GM23338 (cell line): ENCODE results near the gene DNAJC6. TPM values are rescaled to one million over a fixed set of nuclear protein-coding genes. Genes with fewer than 3 reads are reported as not detected.

Source experiments
- ATAC-seq: fragments of 200-7000 bp; cut with Tn5 transposase; 3 replicates; pipeline ENCODE4 v1.9.1; 2020
- DNase-seq: peaks from one replicate; pipeline ENCODE4 v3.0.0-alpha.2; 2015; ENCODE audit warnings: low spot score
- H2AFZ ChIP-seq: fragments of 200-600 bp; sonication (generic); 2 replicates; pipeline ENCODE4 v1.8.0; 2016; ENCODE audit warnings: antibody characterized with exemption, mild to moderate bottlenecking, moderate library complexity
- H3F3A ChIP-seq: fragments of 200-600 bp; sonication (generic); replicated peaks from 2 replicates; pipeline ENCODE4 v1.8.0; 2017; ENCODE audit warnings: antibody characterized with exemption, mixed run types, low read depth
- H3K27ac ChIP-seq: fragments of 200-600 bp; sonication (generic); 2 replicates; pipeline ENCODE4 v1.6.1; 2016; ENCODE audit warnings: low read depth
- H3K27me3 ChIP-seq: fragments of 200-600 bp; sonication (generic); 2 replicates; pipeline ENCODE4 v1.8.0; 2016; ENCODE audit warnings: mild to moderate bottlenecking, mixed run types, moderate library complexity; ENCODE audit not compliant: insufficient read depth
- H3K36me3 ChIP-seq: fragments of 200-600 bp; sonication (generic); 2 replicates; pipeline ENCODE4 v1.8.0; 2016; ENCODE audit warnings: mild to moderate bottlenecking; ENCODE audit not compliant: insufficient read depth
- H3K4me1 ChIP-seq: fragments of 200-600 bp; sonication (generic); 2 replicates; pipeline ENCODE4 v1.8.0; 2016; ENCODE audit warnings: mild to moderate bottlenecking, moderate library complexity; ENCODE audit not compliant: insufficient read depth
- H3K4me2 ChIP-seq: fragments of 200-600 bp; sonication (generic); 2 replicates; pipeline ENCODE4 v1.7.1; 2017; ENCODE audit warnings: mixed run types
- H3K4me3 ChIP-seq: fragments of 200-600 bp; sonication (generic); 2 replicates; pipeline ENCODE4 v1.6.1; 2016; ENCODE audit warnings: mixed run types
- H3K79me2 ChIP-seq: fragments of 200-600 bp; sonication (generic); replicated peaks from 2 replicates; pipeline ENCODE4 v1.8.0; 2017; ENCODE audit warnings: mild to moderate bottlenecking; ENCODE audit not compliant: insufficient read depth
- H3K9me2 ChIP-seq: fragments of 200-600 bp; sonication (generic); 2 replicates; pipeline ENCODE4 v1.8.0; 2017; ENCODE audit not compliant: insufficient read depth
- H4K20me1 ChIP-seq: fragments of 200-600 bp; sonication (generic); replicated peaks from 2 replicates; pipeline ENCODE4 v1.8.0; 2017; ENCODE audit warnings: mild to moderate bottlenecking; ENCODE audit not compliant: insufficient read depth
- H3K27ac Mint-ChIP-seq: 2 replicates; pipeline ENCODE4 v1.8.0; 2020; ENCODE audit warnings: inconsistent platforms, mild to moderate bottlenecking, moderate library complexity, mixed read lengths
- H3K27me3 Mint-ChIP-seq: 3 replicates; pipeline ENCODE4 v1.8.0; 2022; ENCODE audit warnings: low read depth, mild to moderate bottlenecking, moderate library complexity, mixed read lengths, inconsistent platforms; ENCODE audit not compliant: insufficient read depth, poor library complexity
- H3K36me3 Mint-ChIP-seq: 3 replicates; pipeline ENCODE4 v1.8.0; 2021; ENCODE audit warnings: low read depth, mild to moderate bottlenecking, inconsistent platforms, moderate library complexity, mixed read lengths
- H3K4me1 Mint-ChIP-seq: 3 replicates; pipeline ENCODE4 v1.8.0; 2020; ENCODE audit warnings: mild to moderate bottlenecking, inconsistent platforms, mixed read lengths
- H3K4me3 Mint-ChIP-seq: 3 replicates; pipeline ENCODE4 v1.8.0; 2021; ENCODE audit warnings: moderate library complexity, mild to moderate bottlenecking, inconsistent platforms, mixed read lengths
- H3K9me3 Mint-ChIP-seq: 3 replicates; pipeline ENCODE4 v1.8.0; 2020; ENCODE audit warnings: moderate library complexity, mild to moderate bottlenecking, inconsistent platforms, mixed read lengths
- CREB1 ChIP-seq: fragments of 250-450 bp; sonication (Bioruptor Pico); IDR thresholded peaks from 2 replicates; pipeline ENCODE4 v1.5.0; 2020; ENCODE audit warnings: low read depth, mild to moderate bottlenecking, moderate library complexity
- CTCF ChIP-seq, 2 experiments: fragments of 200-600 bp in 1 of 2; sonication (generic) in 1 of 2; conservative IDR thresholded peaks; 2 replicates each; pipeline versions ENCODE4 v1.5.1 to v1.6.1; 2016 to 2017; ENCODE audit warnings: antibody characterized with exemption in 2 of 2, low read depth in 2 of 2, mild to moderate bottlenecking in 2 of 2, moderate library complexity in 1 of 2
- ETS1 ChIP-seq: IDR thresholded peaks from 2 replicates; pipeline ENCODE4 v1.6.1; 2016; ENCODE audit warnings: antibody characterized with exemption
- EZH2 ChIP-seq: fragments of 200-600 bp; sonication (generic); IDR thresholded peaks from one replicate; pipeline ENCODE4 v1.8.0; 2017; ENCODE audit warnings: antibody characterized with exemption, mild to moderate bottlenecking, low read depth; ENCODE audit not compliant: unreplicated experiment
- EZH2phosphoT487 ChIP-seq: fragments of 200-600 bp; sonication (generic); IDR thresholded peaks from one replicate; pipeline ENCODE4 v1.8.1; 2018; ENCODE audit warnings: antibody characterized with exemption; ENCODE audit not compliant: unreplicated experiment
- JUNB ChIP-seq: IDR thresholded peaks from one replicate; pipeline ENCODE4 v1.6.1; 2016; ENCODE audit warnings: antibody characterized with exemption; ENCODE audit not compliant: unreplicated experiment
- NANOG ChIP-seq: IDR thresholded peaks from 2 replicates; pipeline ENCODE4 v1.6.1; 2016; ENCODE audit warnings: antibody characterized with exemption, borderline replicate concordance
- POLR2AphosphoS5 ChIP-seq: IDR thresholded peaks from 2 replicates; pipeline ENCODE4 v1.6.1; 2016; ENCODE audit warnings: antibody characterized with exemption, low read depth
- REST ChIP-seq: IDR thresholded peaks from one replicate; pipeline ENCODE4 v1.6.1; 2018; ENCODE audit warnings: antibody characterized with exemption; ENCODE audit not compliant: unreplicated experiment
- STAT1 ChIP-seq: IDR thresholded peaks from one replicate; pipeline ENCODE4 v1.6.1; 2016; ENCODE audit warnings: antibody characterized with exemption; ENCODE audit not compliant: unreplicated experiment
- ZNF114 ChIP-seq: fragments of 250-450 bp; sonication (Bioruptor Pico); IDR thresholded peaks from 2 replicates; pipeline ENCODE4 v1.5.0; 2020; ENCODE audit warnings: mild to moderate bottlenecking, moderate library complexity
- ZNF331 ChIP-seq: fragments of 250-450 bp; sonication (Bioruptor Pico); IDR thresholded peaks from 2 replicates; pipeline ENCODE4 v1.5.0; 2020; ENCODE audit warnings: low read depth, mild to moderate bottlenecking, moderate library complexity
- ZNF462 ChIP-seq: fragments of 250-450 bp; sonication (Bioruptor Pico); IDR thresholded peaks from 2 replicates; pipeline ENCODE4 v1.5.0; 2020; ENCODE audit warnings: mild to moderate bottlenecking, moderate library complexity
- polyA plus RNA-seq: library from polyadenylated mRNA; unstranded; fragments of >200 nt; fragmentation: Nextera tagmentation; extraction: Ambion mirVana; gene quantifications from 2 replicates; pipeline ENCODE4 v1.2.1, GENCODE V29; 2016
- total RNA-seq: library from RNA; depleted of rRNA; stranded (reverse); fragments of >200 nt; shearing (Covaris generic); gene quantifications from 2 replicates; pipeline ENCODE4 v1.2.3, GENCODE V29; 2014

Gene DNAJC6
- total and polyA plus RNA-seq, 2 experiments from 2014 or later: 2.4 to 7.4 TPM

GRCh38 chr1:65284229-65284628 lies 25.1 kb upstream of the DNAJC6 start:
- no peaks in the 10 kb centered on the region for H3F3A ChIP-seq
- H3K4me1 ChIP-seq: peaks cover 6% of the 10 kb centered on the region
- no peaks in the 10 kb centered on the region for H3K27me3 ChIP-seq
- H3K4me2 ChIP-seq: no peak overlapping the region
- Mint-ChIP-seq H3K9me3 (no peaks in the 10 kb centered on the region), H3K27ac (no peak overlapping the region), H3K4me1 (peaks cover 18% of the 10 kb centered on the region), H3K4me3 (no peak overlapping the region), H3K27me3 (peaks cover 4% of the 10 kb centered on the region), H3K36me3 (no peaks in the 10 kb centered on the region)
- TF ChIP-seq ETS1: no peak
- TF ChIP-seq NANOG: no peak
- no peak for TF ChIP-seq EZH2phosphoT487
- TF ChIP-seq ZNF462: no peak
- TF ChIP-seq REST: no peak
- no peak for TF ChIP-seq POLR2AphosphoS5
- TF ChIP-seq STAT1: no peak
- no peak for TF ChIP-seq ZNF114 (CRISPR knock-in tag)
- TF ChIP-seq CTCF (conservative IDR thresholded peaks at IDR 0.05; ENCODE audit: low read depth in 2 of 2): no peak
- no peak for TF ChIP-seq CREB1 (CRISPR knock-in tag)
- TF ChIP-seq EZH2: no peak
- no peak for TF ChIP-seq ZNF331 (CRISPR knock-in tag)
- TF ChIP-seq JUNB: no peak
- H4K20me1 ChIP-seq: no peaks in the 10 kb centered on the region
- H3K79me2 ChIP-seq: no peaks in the 10 kb centered on the region
- DNase-seq (no peak), ATAC-seq (no peak)
- H3K27ac ChIP-seq: no peak overlapping the region
- no peaks in the 10 kb centered on the region; the same call in 1 of the 2 replicates for H3K9me2 ChIP-seq
- H3K36me3 ChIP-seq: no peaks in the 10 kb centered on the region
- no peak overlapping the region for H2AFZ ChIP-seq
- no peak overlapping the region for H3K4me3 ChIP-seq
